Muscle of leg (tissue), 11 donors: ENCODE measurements around the gene DBNL. TPM values are rescaled to one million over a fixed set of nuclear protein-coding genes. Genes with fewer than 3 reads are reported as not detected.
"Not testable (repeated sequence)": the region's sequence is repeated elsewhere in the genome, so short reads cannot be mapped to it uniquely, and the experiment has no call there.

ENCODE experiments used
- DNase-seq: peaks from one replicate; pipeline ENCODE4 v3.0.0; 2013
- H3K27ac ChIP-seq: one replicate; pipeline ENCODE4 v1.5.1; 2013; ENCODE audit warnings: mild to moderate bottlenecking, low read length, control low read depth
- H3K27me3 ChIP-seq: one replicate; pipeline ENCODE4 v1.6.1; 2013; ENCODE audit warnings: low read length; ENCODE audit not compliant: control insufficient read depth, insufficient read depth
- H3K36me3 ChIP-seq: one replicate; pipeline ENCODE4 v1.6.1; 2013; ENCODE audit warnings: low read length; ENCODE audit not compliant: control insufficient read depth, insufficient read depth
- H3K4me1 ChIP-seq: one replicate; pipeline ENCODE4 v1.6.1; 2013; ENCODE audit warnings: low read length; ENCODE audit not compliant: control insufficient read depth, insufficient read depth
- H3K4me3 ChIP-seq: one replicate; pipeline ENCODE4 v1.5.1; 2013; ENCODE audit warnings: low read length, control low read depth
- H3K9me3 ChIP-seq: replicated peaks from 2 replicates; pipeline ENCODE4 v1.6.1; 2013; ENCODE audit warnings: low read depth, low read length; ENCODE audit not compliant: control insufficient read depth
- WGBS: methylation state at CpG from one replicate; pipeline ENCODE4 v1.1.5; 2013; ENCODE audit warnings: missing lambda C conversion rate; ENCODE audit not compliant: insufficient coverage; 5-methylcytosine and 5-hydroxymethylcytosine counted together
- polyA plus RNA-seq, 8 donors: library from polyadenylated mRNA; unstranded; fragments of 120-200 nt; gene quantifications; one replicate each; pipeline versions ENCODE4 v1.2.1 to v1.2.3, GENCODE V29; 2013; ENCODE audit warnings: inconsistent platforms in 1 of 8, low replicate concordance in 1 of 8; ENCODE audit not compliant: insufficient read length in 8 of 8, insufficient read depth in 1 of 8
- total RNA-seq: library from RNA; stranded (reverse); fragments of 120-200 nt; gene quantifications from one replicate; pipeline ENCODE4 v1.2.4, GENCODE V29; 2013

Gene DBNL
- total and polyA plus RNA-seq, 9 donors: 41.8 to 58.8 (median 47.6) TPM

- not testable (repeated sequence) for H3K27me3 ChIP-seq, H3K36me3 ChIP-seq, H3K9me3 ChIP-seq, H3K27ac ChIP-seq, DNase-seq
- peaks cover 14% of the 10 kb centered on the region for H3K4me1 ChIP-seq
- peak overlapping the region; percentile 17 for H3K4me3 ChIP-seq
- WGBS: under 1% methylated on average over 24 of the region's 46 CpGs
These were observed 4.0 kb upstream of the DBNL start for GRCh38 chr7:44040493-44040891.

- no peak overlapping the region for H3K27ac ChIP-seq
- peaks cover 13% of the 10 kb centered on the region for H3K36me3 ChIP-seq
- peaks cover 25% of the 10 kb centered on the region for H3K4me1 ChIP-seq
- H3K4me3 ChIP-seq: no peak overlapping the region
- H3K9me3 ChIP-seq: no peaks in the 10 kb centered on the region
- no peak for DNase-seq
- no CpG with 5 or more reads among the region's 2 CpGs for WGBS
- peaks cover 2% of the 10 kb centered on the region for H3K27me3 ChIP-seq
These were observed 2.3 kb upstream of the DBNL start for GRCh38 chr7:44042221-44042620.

- peaks cover 20% of the 10 kb centered on the region for H3K36me3 ChIP-seq
- no peak for DNase-seq
- 0% methylated on average over 1 of the region's 8 CpGs for WGBS
- peaks cover 2% of the 10 kb centered on the region for H3K27me3 ChIP-seq
- peaks cover 25% of the 10 kb centered on the region for H3K4me1 ChIP-seq
- no peaks in the 10 kb centered on the region for H3K9me3 ChIP-seq
- peak overlapping the region; percentile 94 for H3K4me3 ChIP-seq
- H3K27ac ChIP-seq: peak overlapping the region; percentile 83
These were observed 600 bp upstream of the DBNL start for GRCh38 chr7:44043902-44044301.

- Histone ChIP-seq H3K4me1 (peaks cover 25% of the 10 kb centered on the region), H3K27ac (peak overlapping the region; percentile 81), H3K9me3 (no peaks in the 10 kb centered on the region), H3K4me3 (peak overlapping the region; percentile 94), H3K36me3 (peaks cover 31% of the 10 kb centered on the region), H3K27me3 (peaks cover 2% of the 10 kb centered on the region)
- DNase-seq: no peak
- 18% methylated on average over 12 of the region's 15 CpGs for WGBS
These were observed 918 bp downstream of the DBNL start for GRCh38 chr7:44045226-44046014.

GRCh38 chr7:44046321-44047061 is 2.0 kb downstream of the DBNL start:
- peaks cover 41% of the 10 kb centered on the region for H3K36me3 ChIP-seq
- no peaks in the 10 kb centered on the region for H3K9me3 ChIP-seq
- H3K27ac ChIP-seq: peak overlapping the region; percentile 42
- peaks cover 23% of the 10 kb centered on the region for H3K4me1 ChIP-seq
- no peak overlapping the region for H3K4me3 ChIP-seq
- DNase-seq: peak; percentile 46
- no peaks in the 10 kb centered on the region for H3K27me3 ChIP-seq
- 75% methylated on average over 8 of the region's 8 CpGs for WGBS

- Histone ChIP-seq H3K36me3 (peaks cover 53% of the 10 kb centered on the region), H3K4me1 (peaks cover 23% of the 10 kb centered on the region), H3K27me3 (no peaks in the 10 kb centered on the region), H3K9me3 (no peaks in the 10 kb centered on the region), H3K27ac (no peak overlapping the region), H3K4me3 (no peak overlapping the region)
- DNase-seq: no peak
- 97% methylated on average over 6 of the region's 7 CpGs for WGBS
These were observed 3.7 kb downstream of the DBNL start for GRCh38 chr7:44048031-44048795.

- peaks cover 13% of the 10 kb centered on the region for H3K4me1 ChIP-seq
- no peak for DNase-seq
- H3K36me3 ChIP-seq: peaks cover 60% of the 10 kb centered on the region
- H3K4me3 ChIP-seq: no peak overlapping the region
- no peaks in the 10 kb centered on the region for H3K9me3 ChIP-seq
- no peak overlapping the region for H3K27ac ChIP-seq
- 95% methylated on average over 9 of the region's 14 CpGs for WGBS
- no peaks in the 10 kb centered on the region for H3K27me3 ChIP-seq
These were observed 5.8 kb downstream of the DBNL start for GRCh38 chr7:44050121-44050914.

- Histone ChIP-seq H3K4me1 (peaks cover 6% of the 10 kb centered on the region), H3K27ac (no peak overlapping the region), H3K27me3 (no peaks in the 10 kb centered on the region), H3K4me3 (no peak overlapping the region), H3K36me3 (peaks cover 60% of the 10 kb centered on the region), H3K9me3 (no peaks in the 10 kb centered on the region)
- 83% methylated on average over 7 of the region's 8 CpGs for WGBS
- no peak for DNase-seq
These were observed 6.5 kb downstream of the DBNL start for GRCh38 chr7:44050915-44051560.

GRCh38 chr7:44051611-44052220 is 7.2 kb downstream of the DBNL start:
- no peak for DNase-seq
- H3K27me3 ChIP-seq: no peaks in the 10 kb centered on the region
- no peaks in the 10 kb centered on the region for H3K4me1 ChIP-seq
- peaks cover 60% of the 10 kb centered on the region for H3K36me3 ChIP-seq
- 90% methylated on average over 3 of the region's 5 CpGs for WGBS
- no peaks in the 10 kb centered on the region for H3K9me3 ChIP-seq
- no peak overlapping the region for H3K27ac ChIP-seq
- H3K4me3 ChIP-seq: no peak overlapping the region
